ENCODE results near the gene ATP5PD. TPM values are rescaled to one million over a fixed set of nuclear protein-coding genes. Genes with fewer than 3 reads are reported as not detected.
"Not testable (repeated sequence)": the region's sequence is repeated elsewhere in the genome, so short reads cannot be mapped to it uniquely, and the experiment has no call there.

ATP5PD gene
- total RNA-seq, 1 experiment from 2014 or later: 259 TPM

- no peak for DNase-seq (ENCODE audit: low read depth)
These were observed 30.9 kb upstream of the ATP5PD start for GRCh38 chr17:75077496-75078283.

DNA sequence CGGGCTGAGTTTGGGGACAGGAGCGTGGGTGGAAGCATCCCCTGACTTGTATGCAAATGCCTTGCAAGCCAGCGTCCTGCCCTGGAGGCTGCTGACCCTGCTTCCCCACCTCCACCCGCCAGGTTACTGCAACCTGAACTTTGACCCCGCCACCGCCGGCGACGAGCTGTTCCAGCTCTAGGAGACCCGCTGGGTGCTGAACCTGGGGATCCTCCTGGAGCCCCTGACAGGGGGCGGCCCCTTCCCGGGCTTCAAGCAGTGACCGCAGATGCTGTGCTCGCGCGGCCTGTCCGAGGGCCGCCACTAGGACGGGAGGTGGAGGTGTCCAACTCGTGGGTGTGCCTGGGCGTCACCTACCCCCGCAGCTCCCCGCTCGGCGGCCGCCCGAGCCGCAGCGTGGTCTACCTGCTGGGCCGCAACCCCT, 30.3 kb upstream of the ATP5PD start:
- no peak for DNase-seq (ENCODE audit: low read depth)

- DNase-seq (ENCODE audit: low read depth): no peak
These were observed 29.0 kb upstream of the ATP5PD start for GRCh38 chr17:75075597-75076336.

DNA sequence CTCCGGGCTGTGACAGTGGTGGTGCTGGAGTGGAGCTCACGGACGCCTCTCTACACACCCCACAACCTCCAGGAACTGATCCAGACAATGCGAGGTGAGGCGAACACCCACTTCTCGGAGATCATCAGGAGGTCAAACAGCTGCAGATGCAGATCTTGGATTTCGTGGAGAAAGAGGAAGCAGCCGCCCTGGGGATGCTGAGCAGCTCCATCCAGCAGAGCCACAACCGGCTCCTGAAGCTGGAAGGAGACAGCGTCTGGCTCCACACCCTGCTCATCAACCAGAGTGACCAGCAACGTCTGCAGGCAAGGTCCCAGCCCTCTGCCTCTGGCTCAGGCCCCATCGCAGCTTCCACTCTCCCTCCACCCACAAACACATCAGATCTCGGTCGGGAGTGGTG, 27.8 kb upstream of the ATP5PD start:
- no peak for DNase-seq (ENCODE audit: low read depth)

DNA sequence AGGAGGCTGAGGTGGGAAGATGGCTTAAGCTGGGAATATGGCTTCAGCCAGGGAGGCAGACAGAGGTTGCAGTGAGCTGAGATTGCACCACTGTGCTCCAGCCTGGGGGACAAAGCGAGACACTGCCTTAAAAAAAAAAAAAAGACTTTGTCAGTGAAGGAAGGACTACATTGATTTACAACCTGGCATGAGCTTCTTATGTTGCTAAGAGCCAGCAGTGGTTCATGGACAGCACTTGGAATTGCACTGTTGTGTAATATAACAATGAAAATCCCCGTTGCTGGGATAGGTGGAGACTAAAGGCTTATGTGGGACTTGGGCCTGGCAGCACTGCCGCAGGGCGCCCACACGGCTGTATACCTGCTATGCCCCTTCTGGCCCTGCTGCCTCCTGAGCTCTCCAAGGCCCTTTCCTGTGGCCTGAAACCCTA, 26.9 kb upstream of the ATP5PD start:
- DNase-seq (ENCODE audit: low read depth): no peak

- DNase-seq (ENCODE audit: low read depth): not testable (repeated sequence)
These were observed 26.1 kb upstream of the ATP5PD start for GRCh38 chr17:75072909-75073308.

DNA sequence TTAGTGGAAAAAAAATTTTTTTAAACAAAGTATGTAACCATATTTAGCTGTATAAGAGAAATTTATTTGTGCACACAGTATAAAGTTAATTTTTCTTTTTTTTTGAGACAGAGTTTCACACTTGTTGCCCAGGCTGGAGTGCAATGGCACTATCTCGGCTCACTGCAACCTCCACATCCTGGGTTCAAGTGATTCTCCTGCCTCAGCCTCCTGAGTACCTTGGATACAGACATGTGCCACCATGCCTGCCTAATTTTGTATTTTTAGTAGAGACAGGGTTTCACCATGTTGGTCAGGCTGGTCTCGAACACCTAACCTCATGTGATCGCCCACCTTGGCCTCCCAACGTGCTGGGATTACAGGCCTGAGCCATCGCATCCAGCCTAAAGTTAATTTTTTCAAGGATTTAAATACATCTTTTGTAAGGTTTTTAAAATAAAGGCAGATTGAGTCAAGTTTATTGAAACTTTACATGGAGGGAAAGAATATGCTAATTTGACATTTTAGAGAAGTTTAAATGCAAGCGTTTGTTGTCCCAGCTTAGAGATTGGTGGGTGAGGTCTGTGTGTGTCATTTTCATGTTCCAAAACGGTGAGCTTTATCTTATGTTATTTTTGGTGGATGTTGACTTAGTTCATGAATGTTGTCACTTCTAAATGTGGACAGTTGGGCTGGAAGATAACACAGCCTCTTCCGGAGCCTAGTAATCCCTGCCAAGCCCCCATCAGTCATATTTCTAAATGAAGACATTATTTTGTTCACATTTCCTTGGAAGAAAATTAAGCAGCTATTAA, 24.9 kb upstream of the ATP5PD start:
- not testable (repeated sequence) for DNase-seq (ENCODE audit: low read depth)

- DNase-seq (ENCODE audit: low read depth): peak; percentile 47
These were observed 23.0 kb upstream of the ATP5PD start for GRCh38 chr17:75069783-75070182.

DNA sequence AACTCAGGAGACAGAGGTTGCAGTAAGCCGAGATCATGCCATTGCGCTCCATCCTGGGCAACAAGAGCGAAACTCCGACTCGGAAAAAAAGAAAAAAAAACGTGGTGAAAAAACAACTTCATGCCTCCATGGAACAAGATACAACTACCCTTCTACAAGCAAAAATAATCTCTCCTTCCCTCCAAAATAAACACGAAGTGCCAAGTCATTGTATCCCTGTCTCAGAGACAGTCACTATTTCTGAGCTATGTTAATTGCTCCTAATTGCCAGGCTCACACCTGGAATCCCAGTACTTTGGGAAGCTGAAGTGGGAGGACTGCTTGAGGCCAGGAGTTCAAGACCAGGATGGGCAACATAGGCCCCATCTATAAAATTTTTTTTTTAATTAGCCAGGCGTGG, 22.0 kb upstream of the ATP5PD start:
- DNase-seq (ENCODE audit: low read depth): no peak

GRCh38 chr17:75067856-75068255, 21.1 kb upstream of the ATP5PD start:
- peak; percentile 62 for DNase-seq (ENCODE audit: low read depth)

DNA sequence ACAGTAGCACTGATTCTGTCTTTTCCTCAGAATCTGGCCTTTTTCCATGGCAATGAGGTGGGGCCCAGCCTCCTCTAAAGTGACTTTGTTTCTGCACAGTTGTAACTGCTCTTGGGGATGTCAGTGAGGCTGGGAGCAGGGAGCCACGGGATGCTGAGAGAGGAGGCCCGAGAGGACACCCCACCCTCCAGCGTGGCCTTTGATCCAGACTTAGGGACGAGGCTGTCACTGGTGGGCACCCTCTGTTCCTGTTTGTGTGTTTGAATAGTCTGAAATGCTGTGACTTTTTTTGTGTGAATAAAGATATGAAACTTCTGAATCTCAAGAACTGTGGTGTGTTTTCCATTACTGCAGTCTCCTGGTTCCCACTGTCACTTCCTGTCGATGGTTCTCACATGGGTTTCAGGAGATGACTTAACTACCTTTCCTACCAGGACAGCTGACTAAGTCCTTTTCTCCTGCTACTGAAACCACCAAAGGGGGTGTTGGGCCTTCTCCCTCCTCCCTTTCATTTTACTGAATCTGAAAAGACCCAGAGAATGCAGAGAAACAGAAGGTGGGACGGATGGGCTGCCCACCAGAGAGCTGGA, 18.9 kb upstream of the ATP5PD start:
- peak; percentile 65 for DNase-seq (ENCODE audit: low read depth)

GRCh38 chr17:75064867-75065561, 18.2 kb upstream of the ATP5PD start:
- DNase-seq (ENCODE audit: low read depth): no peak

DNA sequence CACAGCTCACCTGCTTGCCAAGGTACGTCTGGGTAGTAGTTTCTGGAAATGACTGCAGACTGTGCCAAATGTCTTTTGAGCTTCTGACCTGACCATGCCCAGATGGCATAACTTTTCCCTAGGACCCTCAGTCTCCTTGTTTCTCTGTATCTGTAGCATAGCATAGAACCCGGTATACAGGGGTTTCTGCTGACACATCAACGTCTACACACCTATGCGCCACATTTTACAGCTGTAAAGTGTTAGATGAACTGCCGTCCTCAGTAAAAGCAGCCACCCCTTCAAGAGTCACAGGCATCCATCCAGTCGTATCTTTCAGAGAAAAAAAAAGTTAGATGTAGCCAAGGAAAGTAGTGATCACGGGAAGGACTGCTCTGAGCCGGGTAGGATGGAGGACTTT, 17.7 kb upstream of the ATP5PD start:
- DNase-seq (ENCODE audit: low read depth): no peak

GRCh38 chr17:75064040-75064439, 17.3 kb upstream of the ATP5PD start:
- DNase-seq (ENCODE audit: low read depth): no peak

- no peak for DNase-seq (ENCODE audit: low read depth)
These were observed 16.9 kb upstream of the ATP5PD start for GRCh38 chr17:75063626-75064025.

GRCh38 chr17:75063201-75063600, 16.4 kb upstream of the ATP5PD start:
- DNase-seq (ENCODE audit: low read depth): no peak

GRCh38 chr17:75061618-75062017, 14.8 kb upstream of the ATP5PD start:
- DNase-seq (ENCODE audit: low read depth): no peak

DNA sequence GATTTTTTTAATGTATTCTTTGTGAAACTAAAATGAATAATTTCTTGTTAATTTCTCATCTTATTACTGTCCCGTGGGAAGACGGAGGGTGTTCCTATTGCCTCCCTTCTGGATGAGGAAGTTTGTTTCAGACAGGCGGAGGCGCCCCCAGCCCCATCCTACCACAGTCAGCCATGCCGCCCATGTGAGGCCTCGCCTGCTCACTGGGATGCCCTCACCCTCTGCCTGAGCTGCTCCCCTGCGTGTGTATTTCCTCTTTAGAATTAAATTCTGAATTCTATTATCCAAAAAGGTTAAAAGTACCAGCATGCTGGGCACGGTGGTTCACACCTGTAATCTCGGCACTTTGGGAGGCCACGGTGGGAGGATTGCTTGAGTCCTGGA, 14.3 kb upstream of the ATP5PD start:
- no peak for DNase-seq (ENCODE audit: low read depth)

DNA sequence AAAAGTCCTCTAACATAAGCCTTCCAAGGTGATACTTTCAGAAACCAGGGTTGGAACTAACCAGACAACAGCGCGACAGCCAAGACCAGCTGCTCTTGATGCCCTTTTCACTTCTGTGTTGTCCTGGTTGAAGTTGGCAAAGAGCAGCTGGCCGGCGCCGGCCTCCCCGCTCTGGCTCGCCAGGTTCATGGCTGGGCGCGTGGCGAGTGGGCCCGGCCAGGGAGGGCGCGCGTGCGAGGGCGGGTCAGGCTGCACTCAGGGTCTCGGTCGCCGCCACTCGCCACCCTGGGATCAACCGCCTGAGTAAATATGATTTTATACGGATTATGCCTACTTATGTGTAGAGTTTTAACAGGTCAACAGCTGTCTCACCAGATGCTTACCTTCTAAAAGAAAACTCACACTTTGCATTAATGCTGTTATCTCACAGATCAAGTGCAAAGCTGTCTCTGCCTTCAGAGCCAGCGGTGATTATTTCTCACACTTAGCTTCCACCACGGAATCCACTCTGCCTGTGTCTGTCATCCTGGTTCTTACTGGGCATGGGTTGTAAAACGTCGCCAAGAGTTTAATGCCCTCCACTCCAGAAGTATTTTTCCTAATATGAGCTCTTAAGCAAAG, 13.8 kb upstream of the ATP5PD start:
- no peak for DNase-seq (ENCODE audit: low read depth)
